ENCODE data around the gene GPC6.

Gene GPC6

DNA sequence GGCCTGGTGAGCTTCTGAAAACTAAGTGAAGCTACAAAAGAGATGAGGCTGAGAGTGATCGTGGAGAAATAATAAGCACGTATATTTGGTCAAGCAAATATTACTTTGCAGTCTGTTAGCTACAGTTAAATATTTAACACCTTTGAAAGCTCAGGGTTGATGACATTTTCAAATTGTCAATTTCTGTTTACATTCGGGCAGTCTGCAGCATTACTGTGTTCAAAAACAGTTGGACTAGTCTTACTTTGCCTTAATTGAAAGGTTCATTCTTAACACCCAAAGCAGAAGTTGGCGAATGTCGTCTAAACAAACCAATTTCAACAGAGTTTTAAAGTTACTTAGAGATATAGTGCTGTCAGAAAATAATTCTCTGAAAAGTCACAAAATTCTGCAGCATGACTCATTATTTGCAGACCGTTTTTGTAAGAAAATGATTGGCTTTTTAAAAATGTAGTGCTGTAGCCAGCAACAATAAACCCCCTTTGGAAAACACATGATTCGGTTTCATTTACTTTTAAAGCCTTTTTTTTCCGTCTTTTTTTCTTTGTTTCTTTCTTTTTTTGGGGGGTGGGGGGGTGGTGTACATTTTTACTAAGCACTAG, 549.0 kb downstream of the GPC6 start:
- Histone ChIP-seq H3K27ac (ENCODE audit: low read length) (no peak overlapping the region), H3K9me3 (replicated peaks; ENCODE audit: insufficient read depth, low read length) (no peaks in the 10 kb centered on the region), H3F3A (ENCODE audit: insufficient read depth, low read length) (no peaks in the 10 kb centered on the region), H3K9ac (ENCODE audit: low read length) (no peak overlapping the region), H3K4me2 (ENCODE audit: low read depth, low read length) (no peak overlapping the region), H4K20me1 (ENCODE audit: insufficient read depth, low read length) (no peaks in the 10 kb centered on the region), H2AFZ (ENCODE audit: low read length) (no peak overlapping the region), H3K36me3 (replicated peaks; ENCODE audit: insufficient read depth, low read length) (no peaks in the 10 kb centered on the region), H3K4me1 (ENCODE audit: low read length) (no peaks in the 10 kb centered on the region), H3K9me2 (replicated peaks; ENCODE audit: insufficient read depth, low read length) (no peaks in the 10 kb centered on the region), H3K27me3 (replicated peaks; ENCODE audit: insufficient read depth, low read length) (no peaks in the 10 kb centered on the region), H3K4me3 (ENCODE audit: low read length) (no peak overlapping the region), H3K79me2 (ENCODE audit: low read length) (no peaks in the 10 kb centered on the region)
- DNase-seq: no peak
- TF ChIP-seq EZH2phosphoT487 (IDR thresholded peaks at IDR 0.05; ENCODE audit: low read length): no peak
- TF ChIP-seq CTCF (IDR thresholded peaks at IDR 0.05; ENCODE audit: low read length): no peak
- TF ChIP-seq EZH2 (optimal IDR thresholded peaks at IDR 0.05; ENCODE audit: low read depth, low read length): no peak

DNA sequence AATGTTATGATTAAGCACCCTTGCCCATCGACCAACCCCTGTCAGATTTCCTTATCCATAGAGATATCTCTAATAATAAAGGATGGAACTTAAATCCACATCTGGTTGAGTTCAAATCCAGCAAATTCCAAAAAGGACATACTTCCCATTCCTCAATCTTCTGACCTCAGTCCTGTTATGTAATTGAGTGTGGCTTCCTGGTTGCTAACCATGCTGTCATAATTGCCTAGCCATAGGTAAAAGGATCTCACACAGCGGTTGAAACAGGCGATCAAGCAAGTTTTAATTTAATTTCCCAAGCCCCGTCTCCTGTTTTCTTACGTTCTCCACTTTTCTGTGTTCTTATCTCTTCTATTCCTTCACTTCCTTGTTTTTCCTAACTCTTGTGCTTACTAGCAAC, 550.3 kb downstream of the GPC6 start:
- H3F3A ChIP-seq (ENCODE audit: insufficient read depth, low read length): no peaks in the 10 kb centered on the region
- H3K4me1 ChIP-seq (ENCODE audit: low read length): no peaks in the 10 kb centered on the region
- H3K4me3 ChIP-seq (ENCODE audit: low read length): no peak overlapping the region
- H3K36me3 ChIP-seq (replicated peaks; ENCODE audit: insufficient read depth, low read length): no peaks in the 10 kb centered on the region
- no peaks in the 10 kb centered on the region for H3K9me3 ChIP-seq (replicated peaks; ENCODE audit: insufficient read depth, low read length)
- H3K9ac ChIP-seq (ENCODE audit: low read length): no peak overlapping the region
- no peaks in the 10 kb centered on the region for H3K9me2 ChIP-seq (replicated peaks; ENCODE audit: insufficient read depth, low read length)
- H3K4me2 ChIP-seq (ENCODE audit: low read depth, low read length): no peak overlapping the region
- H2AFZ ChIP-seq (ENCODE audit: low read length): no peak overlapping the region
- no peaks in the 10 kb centered on the region for H3K79me2 ChIP-seq (ENCODE audit: low read length)
- DNase-seq: no peak
- H3K27ac ChIP-seq (ENCODE audit: low read length): no peak overlapping the region
- no peaks in the 10 kb centered on the region for H4K20me1 ChIP-seq (ENCODE audit: insufficient read depth, low read length)
- no peak for TF ChIP-seq EZH2 (optimal IDR thresholded peaks at IDR 0.05; ENCODE audit: low read depth, low read length)
- TF ChIP-seq EZH2phosphoT487 (IDR thresholded peaks at IDR 0.05; ENCODE audit: low read length): no peak
- no peak for TF ChIP-seq CTCF (IDR thresholded peaks at IDR 0.05; ENCODE audit: low read length)
- H3K27me3 ChIP-seq (replicated peaks; ENCODE audit: insufficient read depth, low read length): no peaks in the 10 kb centered on the region

DNA sequence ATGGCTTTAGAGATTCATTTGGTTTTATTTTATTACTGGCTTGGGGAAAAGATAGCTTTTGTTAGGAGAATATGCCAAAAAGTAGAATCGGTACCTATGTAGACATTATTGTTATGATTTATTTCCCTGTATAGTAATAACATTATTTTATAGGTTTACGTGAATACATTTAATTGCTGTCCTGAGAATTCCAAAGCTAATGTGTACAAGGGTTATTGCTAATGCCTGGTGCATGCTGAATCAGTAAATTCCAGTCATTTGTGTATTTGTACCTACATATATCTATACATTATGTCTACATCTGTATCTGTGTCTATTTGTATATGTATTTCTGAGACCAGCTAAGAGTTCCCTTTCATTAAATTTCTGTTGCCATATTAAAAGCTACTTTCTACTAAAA, 550.9 kb downstream of the GPC6 start:
- Histone ChIP-seq H3K9me3 (replicated peaks; ENCODE audit: insufficient read depth, low read length) (no peaks in the 10 kb centered on the region), H3K4me1 (ENCODE audit: low read length) (no peaks in the 10 kb centered on the region), H3K4me2 (ENCODE audit: low read depth, low read length) (no peak overlapping the region), H3K79me2 (ENCODE audit: low read length) (no peaks in the 10 kb centered on the region), H3F3A (ENCODE audit: insufficient read depth, low read length) (no peaks in the 10 kb centered on the region), H3K27ac (ENCODE audit: low read length) (no peak overlapping the region), H3K27me3 (replicated peaks; ENCODE audit: insufficient read depth, low read length) (no peaks in the 10 kb centered on the region), H2AFZ (ENCODE audit: low read length) (no peak overlapping the region), H3K9ac (ENCODE audit: low read length) (no peak overlapping the region), H4K20me1 (ENCODE audit: insufficient read depth, low read length) (no peaks in the 10 kb centered on the region), H3K4me3 (ENCODE audit: low read length) (no peak overlapping the region), H3K36me3 (replicated peaks; ENCODE audit: insufficient read depth, low read length) (no peaks in the 10 kb centered on the region), H3K9me2 (replicated peaks; ENCODE audit: insufficient read depth, low read length) (no peaks in the 10 kb centered on the region)
- no peak for DNase-seq
- no peak for TF ChIP-seq EZH2 (optimal IDR thresholded peaks at IDR 0.05; ENCODE audit: low read depth, low read length)
- TF ChIP-seq EZH2phosphoT487 (IDR thresholded peaks at IDR 0.05; ENCODE audit: low read length): no peak
- TF ChIP-seq CTCF (IDR thresholded peaks at IDR 0.05; ENCODE audit: low read length): no peak
